Activated CD8-positive, alpha-beta memory T cell treated with anti-CD3 and anti-CD28 coated beads, Interleukin-2, amount 10 ng/mL, durations not matched to agents 7 days and 5 days (primary cell): ENCODE measurements around the gene PSMG4. TPM values are rescaled to one million over a fixed set of nuclear protein-coding genes. Genes with fewer than 3 reads are reported as not detected.

ENCODE experiments used
- ATAC-seq: fragments of 150-1000 bp; cut with Tn5 transposase; one replicate; pipeline ENCODE4 v1.10.0; 2021; ENCODE audit warnings: moderate library complexity
- CTCF ChIA-PET: fragments of 350-600 bp; sonication (Branson Sonifier 250); formaldehyde crosslinking; loops from one replicate; lab custom pipeline; 2021; ENCODE audit warnings: antibody characterized with exemption; lab: Charles Lee
- DNase-seq: peaks from one replicate; pipeline ENCODE4 v3.0.0-alpha.2; 2020
- H3K27ac Mint-ChIP-seq: one replicate; pipeline ENCODE4 v1.8.0; 2021; ENCODE audit warnings: mild to moderate bottlenecking, mixed read lengths
- H3K27me3 Mint-ChIP-seq: one replicate; pipeline ENCODE4 v1.8.0; 2021; ENCODE audit warnings: mixed read lengths
- H3K36me3 Mint-ChIP-seq: one replicate; pipeline ENCODE4 v1.8.0; 2021; ENCODE audit warnings: mild to moderate bottlenecking, mixed read lengths
- H3K4me1 Mint-ChIP-seq: one replicate; pipeline ENCODE4 v1.8.0; 2021; ENCODE audit warnings: mixed read lengths
- H3K4me3 Mint-ChIP-seq: one replicate; pipeline ENCODE4 v1.8.0; 2021; ENCODE audit warnings: mild to moderate bottlenecking, moderate library complexity, mixed read lengths
- H3K9me3 Mint-ChIP-seq: one replicate; pipeline ENCODE4 v1.8.0; 2022; ENCODE audit warnings: low read depth, mixed read lengths
- total RNA-seq, 2 experiments: library from RNA; stranded (reverse); gene quantifications; one replicate each; pipeline ENCODE4 v1.2.3, GENCODE V29; 2021

The PSMG4 gene
- total RNA-seq, 2 experiments from 2014 or later, result 24.4 TPM

GRCh38 chr6:3261518-3261820 lies 2.7 kb downstream of the PSMG4 start:
- peaks cover 10% of the 10 kb centered on the region for H3K27me3 Mint-ChIP-seq
- H3K27ac Mint-ChIP-seq, result no peak overlapping the region
- no peaks in the 10 kb centered on the region for H3K9me3 Mint-ChIP-seq
- H3K4me1 Mint-ChIP-seq, result peaks cover 38% of the 10 kb centered on the region
- CTCF ChIA-PET, result interaction anchor here (1.2 to 5.5 kb wide), 4 partner anchors 11 to 472 kb away, joined by 3 to 46 read pairs (median 7); no protein-coding TSS in a partner anchor
- peaks cover 16% of the 10 kb centered on the region for H3K36me3 Mint-ChIP-seq
- ATAC-seq (no peak), DNase-seq (no peak)
- H3K4me3 Mint-ChIP-seq, result peak overlapping the region; percentile 44

- Mint-ChIP-seq H3K4me3 (no peak overlapping the region), H3K27me3 (peaks cover 6% of the 10 kb centered on the region), H3K9me3 (no peaks in the 10 kb centered on the region), H3K27ac (no peak overlapping the region), H3K4me1 (peaks cover 38% of the 10 kb centered on the region), H3K36me3 (peaks cover 17% of the 10 kb centered on the region)
- CTCF ChIA-PET, result interaction anchor here (1.2 to 5.5 kb wide), 4 partner anchors 11 to 471 kb away, joined by 3 to 46 read pairs (median 7); no protein-coding TSS in a partner anchor
- no peak for ATAC-seq
- DNase-seq, result no peak
These were observed 3.2 kb downstream of the PSMG4 start for GRCh38 chr6:3261921-3262320.

- no peaks in the 10 kb centered on the region for H3K9me3 Mint-ChIP-seq
- DNase-seq, result no peak
- peaks cover 17% of the 10 kb centered on the region for H3K36me3 Mint-ChIP-seq
- H3K4me1 Mint-ChIP-seq, result peaks cover 40% of the 10 kb centered on the region
- CTCF ChIA-PET, result interaction anchor here (1.1 to 5.5 kb wide), 3 partner anchors 12 to 142 kb away, joined by 4 to 46 read pairs (median 9); no protein-coding TSS in a partner anchor
- peak overlapping the region; percentile 2 for H3K27ac Mint-ChIP-seq
- no peak for ATAC-seq
- H3K4me3 Mint-ChIP-seq, result no peak overlapping the region
- no peaks in the 10 kb centered on the region for H3K27me3 Mint-ChIP-seq
These were observed 4.3 kb downstream of the PSMG4 start for GRCh38 chr6:3263096-3263495.

- ATAC-seq, result no peak
- CTCF ChIA-PET, result interaction anchor here (1.2 kb wide), 2 partner anchors 13 to 15 kb away, joined by 4 to 7 read pairs; no protein-coding TSS in a partner anchor
- Mint-ChIP-seq H3K27me3 (no peaks in the 10 kb centered on the region), H3K27ac (no peak overlapping the region), H3K9me3 (no peaks in the 10 kb centered on the region), H3K4me1 (peaks cover 39% of the 10 kb centered on the region), H3K36me3 (peaks cover 20% of the 10 kb centered on the region), H3K4me3 (no peak overlapping the region)
- no peak for DNase-seq
These were observed 5.6 kb downstream of the PSMG4 start for GRCh38 chr6:3264356-3264755.

GRCh38 chr6:3265671-3266070 lies 6.9 kb downstream of the PSMG4 start:
- DNase-seq (no peak), ATAC-seq (no peak)
- Mint-ChIP-seq H3K36me3 (peaks cover 18% of the 10 kb centered on the region), H3K4me3 (no peak overlapping the region), H3K4me1 (peaks cover 28% of the 10 kb centered on the region), H3K27me3 (no peaks in the 10 kb centered on the region), H3K9me3 (no peaks in the 10 kb centered on the region), H3K27ac (no peak overlapping the region)
- CTCF ChIA-PET, result interaction anchor here (0.9 to 1.2 kb wide), 3 partner anchors 14 kb away, joined by 3 to 4 read pairs (median 4); no protein-coding TSS in a partner anchor

GRCh38 chr6:3266170-3266569 lies 7.4 kb downstream of the PSMG4 start:
- ATAC-seq, result no peak

GRCh38 chr6:3267162-3267561 lies 8.4 kb downstream of the PSMG4 start:
- H3K4me3 Mint-ChIP-seq, result no peak overlapping the region
- peaks cover 16% of the 10 kb centered on the region for H3K4me1 Mint-ChIP-seq
- ATAC-seq (no peak), DNase-seq (no peak)
- no peak overlapping the region for H3K27ac Mint-ChIP-seq
- H3K36me3 Mint-ChIP-seq, result peaks cover 25% of the 10 kb centered on the region
- CTCF ChIA-PET, result interaction anchor here (1.1 to 1.3 kb wide), 3 partner anchors 9 to 16 kb away, joined by 3 to 6 read pairs (median 4); no protein-coding TSS in a partner anchor
- no peaks in the 10 kb centered on the region for H3K27me3 Mint-ChIP-seq
- H3K9me3 Mint-ChIP-seq, result no peaks in the 10 kb centered on the region

More at GRCh38 chr6:3266170-3266569, 7.4 kb downstream of the PSMG4 start:
- no peak for DNase-seq
- H3K4me3 Mint-ChIP-seq, result no peak overlapping the region
- no peaks in the 10 kb centered on the region for H3K27me3 Mint-ChIP-seq
- H3K27ac Mint-ChIP-seq, result no peak overlapping the region
- H3K9me3 Mint-ChIP-seq, result no peaks in the 10 kb centered on the region
- peaks cover 25% of the 10 kb centered on the region for H3K4me1 Mint-ChIP-seq
- peaks cover 19% of the 10 kb centered on the region for H3K36me3 Mint-ChIP-seq
- CTCF ChIA-PET, result interaction anchor here (0.9 kb wide), 2 partner anchors 13 to 15 kb away, joined by 3 to 4 read pairs; no protein-coding TSS in a partner anchor

- Mint-ChIP-seq H3K9me3 (no peaks in the 10 kb centered on the region), H3K36me3 (peaks cover 24% of the 10 kb centered on the region), H3K27me3 (no peaks in the 10 kb centered on the region), H3K27ac (no peak overlapping the region), H3K4me1 (peaks cover 10% of the 10 kb centered on the region), H3K4me3 (no peak overlapping the region)
- CTCF ChIA-PET, result interaction anchor here (1.3 to 2.1 kb wide), 2 partner anchors 8 to 17 kb away, joined by 4 to 6 read pairs; no protein-coding TSS in a partner anchor
- ATAC-seq (no peak), DNase-seq (no peak)
These were observed 9.9 kb downstream of the PSMG4 start for GRCh38 chr6:3268680-3269079.

- no peak for DNase-seq
- Mint-ChIP-seq H3K36me3 (peaks cover 23% of the 10 kb centered on the region), H3K27me3 (no peaks in the 10 kb centered on the region), H3K4me3 (no peak overlapping the region), H3K4me1 (peaks cover 10% of the 10 kb centered on the region), H3K27ac (no peak overlapping the region), H3K9me3 (no peaks in the 10 kb centered on the region)
- CTCF ChIA-PET, result interaction anchor here (2.1 kb wide), 2 partner anchors 10 to 18 kb away, joined by 6 to 7 read pairs; no protein-coding TSS in a partner anchor
- no peak for ATAC-seq
These were observed 10.7 kb downstream of the PSMG4 start for GRCh38 chr6:3269281-3269975.

GRCh38 chr6:3270258-3270657 lies 11.5 kb downstream of the PSMG4 start:
- peaks cover 20% of the 10 kb centered on the region for H3K36me3 Mint-ChIP-seq
- H3K27ac Mint-ChIP-seq, result no peak overlapping the region
- peaks cover 8% of the 10 kb centered on the region for H3K4me1 Mint-ChIP-seq
- ATAC-seq (no peak), DNase-seq (no peak)
- no peak overlapping the region for H3K4me3 Mint-ChIP-seq
- no peaks in the 10 kb centered on the region for H3K9me3 Mint-ChIP-seq
- no peaks in the 10 kb centered on the region for H3K27me3 Mint-ChIP-seq
- CTCF ChIA-PET, result interaction anchor here (2.1 kb wide), 2 partner anchors 9 to 19 kb away, joined by 6 to 7 read pairs; no protein-coding TSS in a partner anchor

GRCh38 chr6:3271756-3272155 lies 13.0 kb downstream of the PSMG4 start:
- no peak overlapping the region for H3K27ac Mint-ChIP-seq
- CTCF ChIA-PET, result interaction anchor here (0.8 to 1.4 kb wide), 2 partner anchors 10 to 20 kb away, joined by 3 to 5 read pairs; no protein-coding TSS in a partner anchor
- H3K9me3 Mint-ChIP-seq, result no peaks in the 10 kb centered on the region
- H3K4me1 Mint-ChIP-seq, result peaks cover 8% of the 10 kb centered on the region
- H3K4me3 Mint-ChIP-seq, result no peak overlapping the region
- no peak for DNase-seq
- ATAC-seq, result no peak
- peaks cover 18% of the 10 kb centered on the region for H3K36me3 Mint-ChIP-seq
- no peaks in the 10 kb centered on the region for H3K27me3 Mint-ChIP-seq

- Mint-ChIP-seq H3K27ac (no peak overlapping the region), H3K36me3 (peaks cover 18% of the 10 kb centered on the region), H3K27me3 (no peaks in the 10 kb centered on the region), H3K4me3 (no peak overlapping the region), H3K4me1 (peaks cover 6% of the 10 kb centered on the region), H3K9me3 (no peaks in the 10 kb centered on the region)
- ATAC-seq, result no peak
- CTCF ChIA-PET, result interaction anchor here (1.3 to 1.4 kb wide), 2 partner anchors 21 to 22 kb away, joined by 4 to 5 read pairs; no protein-coding TSS in a partner anchor
- no peak for DNase-seq
These were observed 14.3 kb downstream of the PSMG4 start for GRCh38 chr6:3272911-3273547.
